ENCODE results near the gene ZNF775.

ZNF775 gene

GRCh38 chr7:150371996-150372270 is 7.2 kb upstream of the ZNF775 start:
- Histone ChIP-seq H3K4me2 (ENCODE audit: low read length) (no peak overlapping the region), H3K27me3 (ENCODE audit: control insufficient read depth, low read length) (no peaks in the 10 kb centered on the region), H3F3A (ENCODE audit: control insufficient read depth, insufficient read depth) (peaks cover 24% of the 10 kb centered on the region), H3K27ac (ENCODE audit: low read depth, low read length) (no peak overlapping the region), H3K4me3 (ENCODE audit: low read length) (no peak overlapping the region), H3K36me3 (ENCODE audit: control insufficient read depth, low read length) (peaks cover 62% of the 10 kb centered on the region), H4K20me1 (ENCODE audit: control insufficient read depth, insufficient read depth, low read depth, low read length) (peaks cover 12% of the 10 kb centered on the region), H3K9me3 (ENCODE audit: control insufficient read depth, insufficient read depth, low read length) (no peaks in the 10 kb centered on the region), H3K4me1 (ENCODE audit: control insufficient read depth, low read length) (peaks cover 66% of the 10 kb centered on the region), H3K79me2 (ENCODE audit: control insufficient read depth, low read length) (peaks cover 64% of the 10 kb centered on the region), H3K9me2 (replicated peaks; ENCODE audit: control insufficient read depth, low read length) (no peaks in the 10 kb centered on the region)
- TF ChIP-seq EZH2phosphoT487 (IDR thresholded peaks at IDR 0.05; ENCODE audit: borderline replicate concordance, low read length): no peak
- TF ChIP-seq CTCF (IDR thresholded peaks at IDR 0.05; ENCODE audit: low read depth, low read length, poor library complexity, severe bottlenecking): no peak

- Histone ChIP-seq H3K79me2 (ENCODE audit: control insufficient read depth, low read length) (peaks cover 64% of the 10 kb centered on the region), H3K9me2 (replicated peaks; ENCODE audit: control insufficient read depth, low read length) (no peaks in the 10 kb centered on the region), H3K9me3 (ENCODE audit: control insufficient read depth, insufficient read depth, low read length) (no peaks in the 10 kb centered on the region), H3K27ac (ENCODE audit: low read depth, low read length) (no peak overlapping the region), H4K20me1 (ENCODE audit: control insufficient read depth, insufficient read depth, low read depth, low read length) (peaks cover 12% of the 10 kb centered on the region), H3F3A (ENCODE audit: control insufficient read depth, insufficient read depth) (peaks cover 24% of the 10 kb centered on the region), H3K4me3 (ENCODE audit: low read length) (no peak overlapping the region), H3K36me3 (ENCODE audit: control insufficient read depth, low read length) (peaks cover 62% of the 10 kb centered on the region), H3K4me1 (ENCODE audit: control insufficient read depth, low read length) (peaks cover 66% of the 10 kb centered on the region), H3K27me3 (ENCODE audit: control insufficient read depth, low read length) (no peaks in the 10 kb centered on the region), H3K4me2 (ENCODE audit: low read length) (no peak overlapping the region)
- TF ChIP-seq EZH2phosphoT487 (IDR thresholded peaks at IDR 0.05; ENCODE audit: borderline replicate concordance, low read length) (no peak), CTCF (IDR thresholded peaks at IDR 0.05; ENCODE audit: low read depth, low read length, poor library complexity, severe bottlenecking) (no peak)
These were observed 6.7 kb upstream of the ZNF775 start for GRCh38 chr7:150372271-150373048.

GRCh38 chr7:150373049-150373801 is 5.9 kb upstream of the ZNF775 start:
- H3K27ac ChIP-seq (ENCODE audit: low read depth, low read length): no peak overlapping the region
- no peaks in the 10 kb centered on the region for H3K9me2 ChIP-seq (replicated peaks; ENCODE audit: control insufficient read depth, low read length)
- H4K20me1 ChIP-seq (ENCODE audit: control insufficient read depth, insufficient read depth, low read depth, low read length): peaks cover 12% of the 10 kb centered on the region
- H3K4me2 ChIP-seq (ENCODE audit: low read length): 0 out of 2 replicates have a peak overlapping the region, but pooled peaks have one; percentile 14
- TF ChIP-seq EZH2phosphoT487 (IDR thresholded peaks at IDR 0.05; ENCODE audit: borderline replicate concordance, low read length): no peak
- no peak for TF ChIP-seq CTCF (IDR thresholded peaks at IDR 0.05; ENCODE audit: low read depth, low read length, poor library complexity, severe bottlenecking)
- peaks cover 66% of the 10 kb centered on the region for H3K4me1 ChIP-seq (ENCODE audit: control insufficient read depth, low read length)
- peaks cover 27% of the 10 kb centered on the region for H3F3A ChIP-seq (ENCODE audit: control insufficient read depth, insufficient read depth)
- no peak overlapping the region for H3K4me3 ChIP-seq (ENCODE audit: low read length)
- no peaks in the 10 kb centered on the region for H3K9me3 ChIP-seq (ENCODE audit: control insufficient read depth, insufficient read depth, low read length)
- no peaks in the 10 kb centered on the region for H3K27me3 ChIP-seq (ENCODE audit: control insufficient read depth, low read length)
- H3K79me2 ChIP-seq (ENCODE audit: control insufficient read depth, low read length): peaks cover 64% of the 10 kb centered on the region
- peaks cover 62% of the 10 kb centered on the region for H3K36me3 ChIP-seq (ENCODE audit: control insufficient read depth, low read length)

Measured in DOHH2 (cell line).